GM18517 (cell line): Measurements from ENCODE around the gene TNXB.
A peak's percentile ranks its signal among the peaks of the same experiment; 100 is the strongest.
"Not testable (repeated sequence)": the region's sequence is repeated elsewhere in the genome, so short reads cannot be mapped to it uniquely, and the experiment has no call there.

Experiments
- ATAC-seq: cut with Tn5 transposase; IDR thresholded peaks from one replicate; pipeline ENCODE4 v1.9.1; 2021; ENCODE audit warnings: mild to moderate bottlenecking, moderate library complexity; ENCODE audit not compliant: unreplicated experiment

TNXB gene

GRCh38 chr6:32146287-32146686, 37.1 kb upstream of the TNXB start:
- no peak for ATAC-seq

- not testable (repeated sequence) for ATAC-seq
Measured at GRCh38 chr6:32144238-32144637, 35.1 kb upstream of the TNXB start.

- no peak for ATAC-seq
Measured at GRCh38 chr6:32140420-32141046, 31.4 kb upstream of the TNXB start.

- ATAC-seq = no peak
Measured at GRCh38 chr6:32139590-32139989, 30.5 kb upstream of the TNXB start.

- no peak for ATAC-seq
Measured at GRCh38 chr6:32137454-32137853, 28.3 kb upstream of the TNXB start.

DNA sequence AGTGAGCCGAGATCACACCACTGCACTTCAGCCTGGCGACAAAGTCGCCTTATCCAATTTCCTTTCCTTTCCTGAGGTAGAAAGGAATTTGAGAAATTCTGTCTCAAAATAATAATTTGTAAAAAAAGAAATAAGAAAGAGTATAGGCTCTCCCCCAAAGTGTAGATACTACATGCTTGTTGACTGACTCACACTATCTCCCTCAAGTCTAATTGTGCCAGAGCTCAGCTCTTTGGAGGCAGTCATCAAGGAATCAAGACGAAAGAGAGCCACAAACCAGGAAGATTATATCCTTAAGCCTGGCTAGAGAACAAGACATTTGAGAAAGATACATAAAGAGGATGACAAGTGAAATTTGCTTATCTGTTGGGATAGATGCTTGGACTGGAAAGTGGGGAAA, 24.6 kb upstream of the TNXB start:
- no peak for ATAC-seq

DNA sequence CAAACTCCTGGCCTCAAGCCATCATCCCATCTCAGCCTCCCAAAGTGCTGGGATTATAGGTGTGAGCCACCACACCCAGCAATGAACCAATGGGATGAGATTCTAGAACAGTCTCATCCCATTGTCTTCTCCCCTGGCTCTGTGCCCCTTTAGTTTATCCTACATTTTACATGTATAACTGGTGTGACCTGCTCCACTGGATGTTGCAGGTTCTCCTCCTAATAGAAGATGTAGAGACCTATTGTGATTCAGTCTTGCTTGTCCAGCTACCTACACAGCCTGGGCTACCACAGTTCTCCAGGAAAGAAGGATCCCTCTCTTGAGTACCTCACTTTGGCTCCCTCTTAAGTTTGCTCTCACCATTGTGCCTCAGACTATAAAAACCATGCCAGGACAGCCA, 23.0 kb upstream of the TNXB start:
- ATAC-seq = no peak

GRCh38 chr6:32131439-32131948, 22.4 kb upstream of the TNXB start:
- no peak for ATAC-seq

DNA sequence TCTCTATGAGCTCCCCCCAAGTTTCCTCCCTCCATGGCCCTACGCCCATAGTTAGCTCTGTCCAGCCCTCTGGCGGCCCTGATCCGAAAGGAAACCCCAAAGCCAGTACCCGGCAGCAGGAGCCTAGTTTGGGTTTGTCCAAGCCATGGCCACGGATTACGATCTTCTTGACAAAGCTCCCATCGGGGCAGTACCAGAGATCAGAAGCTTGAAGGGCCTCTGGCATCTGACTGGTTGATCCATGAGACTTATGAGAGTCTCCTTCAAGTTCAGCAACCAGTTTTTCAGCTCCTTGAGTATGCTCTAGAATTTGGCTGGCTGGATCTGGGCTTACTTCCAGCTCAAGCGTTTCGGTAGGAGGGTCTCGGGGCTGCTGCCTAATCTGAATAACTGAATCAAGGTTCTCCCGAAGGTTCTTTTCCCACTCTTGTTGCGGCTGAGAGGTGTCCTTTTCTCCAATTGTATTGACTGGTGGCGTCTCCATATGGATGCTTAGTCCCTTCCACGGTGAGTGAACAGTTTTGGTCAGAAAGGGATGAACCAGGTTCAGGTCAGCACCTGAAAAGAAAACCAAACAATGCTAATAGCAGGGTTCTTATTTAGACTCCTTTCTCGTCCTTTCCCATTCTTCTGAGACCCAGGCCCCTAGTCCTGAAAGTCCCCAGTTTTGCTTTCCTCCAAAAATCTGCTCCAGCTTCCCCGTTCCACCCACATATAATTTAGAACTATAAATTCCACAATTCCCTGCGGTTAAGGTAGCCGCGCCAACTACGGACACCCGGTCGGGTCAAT, 20.4 kb upstream of the TNXB start:
- peak; percentile 4 for ATAC-seq

- ATAC-seq = no peak
Measured at GRCh38 chr6:32128751-32129296, 19.7 kb upstream of the TNXB start.

DNA sequence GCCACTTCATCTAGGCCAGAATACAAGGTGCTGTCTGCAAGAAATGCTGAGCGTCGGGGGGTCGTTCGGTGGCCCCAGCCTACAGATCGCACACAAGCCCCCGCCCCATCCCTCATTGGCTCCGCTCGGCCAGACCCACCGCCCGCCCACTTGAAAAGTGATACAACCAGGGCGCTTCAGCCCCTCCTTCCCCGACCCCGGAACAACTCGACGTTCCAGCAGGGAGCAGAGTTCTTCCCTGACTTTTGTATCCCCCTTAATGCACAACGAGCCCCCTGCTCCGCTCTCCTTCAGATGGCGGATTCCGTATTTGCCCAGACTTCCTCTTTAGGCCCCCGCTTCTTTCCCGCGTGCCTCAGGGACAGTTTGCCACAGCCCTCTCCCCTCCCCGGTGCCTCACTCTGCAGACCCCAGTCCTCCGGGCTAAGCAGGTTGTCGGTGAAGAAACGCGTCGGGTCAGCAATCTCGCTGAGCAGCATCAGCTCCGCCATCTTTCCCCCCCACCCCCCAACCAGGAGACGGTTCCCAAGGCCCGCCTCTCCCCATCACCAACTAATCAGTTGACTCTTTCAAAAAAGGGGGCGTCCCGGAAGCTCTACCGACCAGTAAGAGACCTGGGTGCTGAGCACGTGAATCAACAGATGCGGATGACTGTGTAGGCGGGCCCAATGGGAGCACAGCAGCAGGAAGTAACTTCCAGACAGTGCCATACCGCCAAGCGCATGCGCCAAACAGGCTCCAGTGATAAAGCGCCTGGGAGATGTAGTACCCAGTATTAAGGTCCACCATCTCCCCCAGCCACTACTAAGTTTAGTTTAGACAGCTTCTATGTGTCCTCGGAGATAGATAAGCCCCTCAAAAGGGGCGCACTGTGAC, 18.8 kb upstream of the TNXB start, which contains the start of gene ATF6B:
ATF6B (minus strand) TSS at position 530 of the 876 bp plus-strand sequence; CDS start at position 491, 39 bp downstream.
- ATAC-seq = peak; percentile 85

DNA sequence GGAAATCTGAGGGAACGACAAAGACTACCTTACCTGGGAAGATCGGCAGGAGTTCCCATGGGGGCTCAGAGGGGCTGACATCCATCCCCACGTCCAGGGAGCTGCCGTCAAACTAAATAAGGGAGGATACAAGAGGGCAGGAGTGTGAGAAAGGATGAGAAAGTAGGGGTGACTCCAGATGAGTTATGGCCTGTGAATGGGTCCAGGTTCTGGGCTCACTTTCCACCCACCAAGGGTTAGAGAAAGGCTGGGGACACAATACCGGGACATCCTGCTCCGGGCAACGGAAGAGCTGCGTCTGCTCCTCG, 18.2 kb upstream of the TNXB start:
- no peak for ATAC-seq

DNA sequence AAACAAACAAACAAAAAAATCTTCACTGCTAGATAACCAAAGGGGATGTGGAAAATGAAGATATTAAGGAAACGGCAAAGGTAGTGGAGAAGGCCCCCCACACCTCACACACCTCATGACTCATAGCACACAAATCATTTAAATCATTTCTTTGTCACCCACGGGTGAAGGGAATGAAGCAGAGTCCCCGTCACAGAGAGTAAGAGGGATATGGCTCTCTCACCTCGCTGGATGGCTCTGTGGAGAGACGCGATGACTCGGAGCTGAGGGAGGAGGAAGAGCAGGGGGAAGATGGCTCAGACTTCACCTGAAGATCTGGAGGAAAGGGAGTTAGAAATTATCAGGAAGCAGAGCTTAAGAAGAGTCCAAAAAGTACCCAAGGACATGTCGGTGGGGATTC, 17.7 kb upstream of the TNXB start:
- ATAC-seq = no peak

DNA sequence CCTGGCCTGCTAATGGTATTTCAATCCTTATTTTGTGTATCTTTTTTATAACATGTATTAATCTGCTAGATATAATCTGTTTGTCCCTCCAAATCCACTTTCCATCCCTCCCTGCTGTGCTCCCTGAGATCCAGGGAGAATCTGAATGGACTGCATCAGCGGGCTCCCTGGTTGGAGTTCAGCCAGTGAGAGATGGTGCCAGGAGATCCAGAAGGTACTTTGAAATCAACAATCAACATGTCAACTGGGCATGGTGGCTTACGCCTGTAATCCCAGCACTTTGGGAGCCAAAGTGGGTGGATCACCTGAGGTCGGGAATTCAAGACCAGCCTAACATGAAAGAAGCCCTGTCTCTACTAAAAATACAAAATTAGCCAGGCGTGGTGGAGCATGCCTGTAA, 14.5 kb upstream of the TNXB start:
- ATAC-seq = no peak

GRCh38 chr6:32120573-32121059, 11.5 kb upstream of the TNXB start:
- ATAC-seq = no peak

DNA sequence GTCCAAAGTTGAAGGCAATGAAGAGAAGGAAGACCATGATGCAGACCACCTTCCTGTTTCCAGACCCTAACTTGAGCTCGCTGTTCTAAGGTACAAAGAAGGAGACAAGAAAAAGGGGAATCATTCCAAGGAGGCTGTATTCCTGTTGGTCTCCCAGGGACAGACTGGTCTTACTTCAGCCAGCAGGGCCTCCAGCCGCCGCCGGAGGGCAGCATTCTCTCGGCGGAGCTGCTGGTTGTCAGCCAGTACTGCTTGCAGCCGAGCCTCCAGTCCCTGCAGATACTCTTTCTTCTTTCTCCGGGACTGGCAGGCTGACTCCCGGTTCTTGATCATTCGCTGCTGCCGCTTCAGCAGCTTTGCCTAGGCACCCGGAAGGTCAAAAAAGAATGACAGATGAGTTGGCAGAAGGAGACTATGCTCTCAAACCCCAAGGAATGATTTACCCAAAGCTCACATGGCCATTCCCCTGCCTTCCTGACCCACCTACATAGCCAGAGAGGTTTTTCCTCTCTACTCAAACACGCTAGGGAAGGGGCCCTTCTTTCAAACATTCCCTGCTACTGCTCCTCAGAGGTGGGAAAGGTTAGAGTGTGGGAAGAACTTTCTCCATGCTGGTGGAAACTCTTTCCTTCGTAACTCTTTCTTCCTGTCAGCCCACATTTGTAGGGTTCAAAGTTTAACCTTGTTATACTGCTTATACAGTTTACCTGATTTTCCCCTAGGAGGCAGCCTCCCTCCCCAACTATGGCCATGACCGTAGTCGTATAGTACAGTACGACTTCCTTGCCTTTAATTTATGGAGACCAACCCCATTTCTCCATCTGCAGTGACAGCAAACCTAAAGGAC, 9.9 kb upstream of the TNXB start:
- ATAC-seq = no peak

GRCh38 chr6:32117461-32117860, 8.3 kb upstream of the TNXB start:
- ATAC-seq = no peak

GRCh38 chr6:32116674-32117073, 7.5 kb upstream of the TNXB start:
- ATAC-seq = no peak

DNA sequence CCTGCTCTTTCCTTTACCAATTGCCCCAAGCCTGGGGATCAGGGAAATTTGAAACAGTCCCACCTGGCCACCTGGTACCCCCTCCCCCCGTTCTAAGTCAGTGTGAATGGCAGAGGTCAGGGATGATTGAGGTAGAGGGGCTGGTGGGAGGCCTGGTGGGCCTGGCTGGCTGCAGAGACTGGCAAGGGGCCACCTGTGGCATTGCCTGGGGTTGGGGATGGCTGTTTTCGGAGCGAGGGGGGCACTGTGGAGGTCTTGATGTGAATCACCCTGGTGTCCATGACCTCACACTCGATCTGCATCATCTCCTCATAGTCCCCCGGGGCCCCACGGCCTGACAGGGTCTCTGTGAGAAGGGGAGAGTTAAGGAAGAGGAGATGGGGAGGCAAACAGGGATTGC, 6.5 kb upstream of the TNXB start:
- ATAC-seq = no peak

DNA sequence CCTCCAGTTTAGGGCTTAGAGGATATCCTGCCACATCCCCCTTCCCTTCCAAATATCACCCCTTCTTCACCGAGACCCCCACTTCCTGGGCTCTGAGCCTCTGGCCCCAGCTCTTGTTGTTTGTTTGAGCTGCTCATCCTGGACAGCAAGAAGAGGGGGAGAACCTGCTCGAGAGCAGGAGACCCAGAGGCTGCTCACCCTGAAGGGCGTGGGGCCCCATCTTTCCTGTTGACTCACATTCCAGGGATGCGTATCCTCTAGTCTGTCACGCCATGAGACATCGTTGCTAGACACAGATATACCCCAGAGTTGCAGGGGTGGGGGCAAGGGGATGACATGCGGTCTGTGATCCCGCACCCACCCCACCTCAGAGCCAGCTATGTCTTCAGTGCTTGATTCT, 5.7 kb upstream of the TNXB start:
- no peak for ATAC-seq
